Trophoblast cell (in vitro differentiated cells and primary cell): ENCODE data around the gene PHLDA3.

Source experiments
- DNase-seq, 2 donors: peaks; one replicate each; pipeline ENCODE4 v3.0.0-alpha.2; 2016
- H2AFZ ChIP-seq: 2 replicates; pipeline ENCODE4 v1.6.1; 2013; ENCODE audit warnings: low read length, moderate library complexity, mild to moderate bottlenecking; ENCODE audit not compliant: insufficient read depth, poor library complexity
- H2AK5ac ChIP-seq: 2 replicates; pipeline ENCODE4 v1.6.1; 2013; ENCODE audit warnings: mild to moderate bottlenecking, low read length
- H2BK120ac ChIP-seq: 2 replicates; pipeline ENCODE4 v1.6.1; 2013; ENCODE audit warnings: low read length, mild to moderate bottlenecking, moderate library complexity; ENCODE audit not compliant: insufficient read depth, poor library complexity
- H2BK12ac ChIP-seq: 2 replicates; pipeline ENCODE4 v1.6.1; 2013; ENCODE audit warnings: mild to moderate bottlenecking, low read length, moderate library complexity
- H2BK5ac ChIP-seq: 2 replicates; pipeline ENCODE4 v1.6.1; 2013; ENCODE audit warnings: low read length, low read depth, moderate library complexity, mild to moderate bottlenecking; ENCODE audit not compliant: poor library complexity
- H3K14ac ChIP-seq: 2 replicates; pipeline ENCODE4 v1.6.1; 2013; ENCODE audit warnings: mild to moderate bottlenecking, low read length
- H3K18ac ChIP-seq: 2 replicates; pipeline ENCODE4 v1.6.1; 2013; ENCODE audit warnings: mild to moderate bottlenecking, low read length
- H3K23ac ChIP-seq: 2 replicates; pipeline ENCODE4 v1.6.1; 2013; ENCODE audit warnings: low read length
- H3K27ac ChIP-seq: 2 replicates; pipeline ENCODE4 v1.5.1; 2013; ENCODE audit warnings: low read depth, mild to moderate bottlenecking, inconsistent platforms, low read length, moderate library complexity
- H3K27me3 ChIP-seq: 2 replicates; pipeline ENCODE4 v1.6.1; 2013; ENCODE audit warnings: inconsistent platforms, mild to moderate bottlenecking, low read length, moderate library complexity; ENCODE audit not compliant: insufficient read depth
- H3K36me3 ChIP-seq, 2 experiments: 1 replicate in 1 of 2; 2 replicates in 1 of 2; pipeline ENCODE4 v1.6.1; 2013; ENCODE audit warnings: low read length in 2 of 2, mild to moderate bottlenecking in 2 of 2, moderate library complexity in 1 of 2; ENCODE audit not compliant: insufficient read depth in 2 of 2, control insufficient read depth in 1 of 2
- H3K4ac ChIP-seq: 2 replicates; pipeline ENCODE4 v1.6.1; 2013; ENCODE audit warnings: low read depth, mild to moderate bottlenecking, low read length, moderate library complexity
- H3K4me1 ChIP-seq, 2 experiments: 1 replicate in 1 of 2; 2 replicates in 1 of 2; pipeline ENCODE4 v1.6.1; 2013; ENCODE audit warnings: low read length in 2 of 2, mild to moderate bottlenecking in 2 of 2, moderate library complexity in 1 of 2; ENCODE audit not compliant: insufficient read depth in 2 of 2, control insufficient read depth in 1 of 2
- H3K4me2 ChIP-seq: 2 replicates; pipeline ENCODE4 v1.6.1; 2013; ENCODE audit warnings: inconsistent platforms, mild to moderate bottlenecking, low read length, moderate library complexity
- H3K4me3 ChIP-seq: 2 replicates; pipeline ENCODE4 v1.5.1; 2013; ENCODE audit warnings: mild to moderate bottlenecking, low read depth, low read length, inconsistent platforms
- H3K79me1 ChIP-seq: one replicate; pipeline ENCODE4 v1.6.1; 2013; ENCODE audit warnings: low read length
- H3K79me2 ChIP-seq: 2 replicates; pipeline ENCODE4 v1.6.1; 2013; ENCODE audit warnings: low read length, mild to moderate bottlenecking; ENCODE audit not compliant: control insufficient read depth, insufficient read depth, poor library complexity
- H3K9ac ChIP-seq: 2 replicates; pipeline ENCODE4 v1.6.1; 2013; ENCODE audit warnings: mild to moderate bottlenecking, low read length
- H3K9me3 ChIP-seq: 2 replicates; pipeline ENCODE4 v1.6.1; 2013; ENCODE audit warnings: low read depth, mild to moderate bottlenecking, control low read depth, inconsistent platforms, low read length; ENCODE audit not compliant: insufficient read depth
- H4K12ac ChIP-seq: 2 replicates; pipeline ENCODE4 v1.6.1; 2013; ENCODE audit warnings: low read depth, mild to moderate bottlenecking, low read length, moderate library complexity
- H4K8ac ChIP-seq: 2 replicates; pipeline ENCODE4 v1.6.1; 2013; ENCODE audit warnings: low read depth, mild to moderate bottlenecking, low read length, moderate library complexity
- H4K91ac ChIP-seq: one replicate; pipeline ENCODE4 v1.6.1; 2013; ENCODE audit warnings: low read depth, mild to moderate bottlenecking, low read length, moderate library complexity
- WGBS: extraction: QIAGEN DNeasy Blood & Tissue Kit; methylation state at CpG from one replicate; pipeline ENCODE4 v1.1.7; 2013; ENCODE audit warnings: missing lambda C conversion rate; ENCODE audit not compliant: insufficient read length, insufficient coverage; ENCODE audit errors: extremely low coverage; 5-methylcytosine and 5-hydroxymethylcytosine counted together

PHLDA3 gene

DNA sequence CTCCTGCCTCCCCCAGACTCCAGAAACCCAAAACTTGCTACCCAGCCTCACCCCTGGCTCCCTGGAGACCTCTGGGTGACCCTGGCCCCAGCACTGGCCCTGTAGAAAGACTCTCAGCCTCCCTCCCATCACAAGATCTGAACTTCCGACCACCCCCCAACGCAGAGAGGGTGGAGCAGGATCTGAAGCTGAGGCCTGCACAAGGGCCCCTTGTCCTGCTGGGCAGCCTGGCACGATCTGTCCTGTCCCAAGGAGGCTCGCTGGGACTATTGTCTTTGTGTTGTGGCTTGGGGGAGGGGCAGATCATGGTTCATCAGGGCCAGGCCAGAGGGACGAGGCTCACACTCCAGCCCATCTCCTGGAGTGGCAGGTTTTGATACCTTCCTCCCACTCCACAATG, 20.0 kb downstream of the PHLDA3 start:
- Histone ChIP-seq H3K14ac (no peak overlapping the region), H3K27ac (no peak overlapping the region), H4K91ac (peak overlapping the region; percentile 17), H3K79me1 (peaks cover 9% of the 10 kb centered on the region), H3K9me3 (no peaks in the 10 kb centered on the region), H2AFZ (no peak overlapping the region), H4K12ac (no peak overlapping the region), H2BK5ac (no peak overlapping the region), H3K4ac (no peak overlapping the region), H3K4me2 (no peak overlapping the region), H3K4me3 (no peak overlapping the region), H3K36me3 (no peaks in the 10 kb centered on the region), H3K79me2 (no peaks in the 10 kb centered on the region), H2BK120ac (peak overlapping the region; percentile 12), H2AK5ac (no peak overlapping the region), H2BK12ac (peak overlapping the region; percentile 43), H3K4me1 (peaks cover 12 to 21% of the 10 kb centered on the region in 2 experiments), H3K9ac (no peak overlapping the region), H4K8ac (peak overlapping the region; percentile 3), H3K27me3 (no peaks in the 10 kb centered on the region), H3K18ac (no peak overlapping the region), H3K23ac (no peak overlapping the region)
- DNase-seq = no peak
- WGBS = no CpG with 5 or more reads among the region's 5 CpGs

GRCh38 chr1:201447903-201448871, 20.8 kb downstream of the PHLDA3 start:
- H3K4me1 ChIP-seq = peaks cover 12 to 21% of the 10 kb centered on the region in 2 experiments
- peak overlapping the region; percentile 5 for H4K8ac ChIP-seq
- H3K18ac ChIP-seq = no peak overlapping the region
- H3K14ac ChIP-seq = no peak overlapping the region
- H3K36me3 ChIP-seq = no peaks in the 10 kb centered on the region
- no peak overlapping the region for H2BK5ac ChIP-seq
- H3K9ac ChIP-seq = no peak overlapping the region
- no CpG with 5 or more reads among the region's 20 CpGs for WGBS
- peak overlapping the region; percentile 7 for H2AFZ ChIP-seq
- peak overlapping the region; percentile 3 for H4K91ac ChIP-seq
- H3K4ac ChIP-seq = no peak overlapping the region
- H4K12ac ChIP-seq = no peak overlapping the region
- no peak overlapping the region for H2AK5ac ChIP-seq
- no peaks in the 10 kb centered on the region for H3K27me3 ChIP-seq
- H3K23ac ChIP-seq = no peak overlapping the region
- peak overlapping the region; percentile 35 for H3K4me2 ChIP-seq
- peaks cover 8% of the 10 kb centered on the region for H3K79me1 ChIP-seq
- peak overlapping the region; percentile 5 for H2BK120ac ChIP-seq
- H3K9me3 ChIP-seq = no peaks in the 10 kb centered on the region
- no peak overlapping the region for H3K4me3 ChIP-seq
- H2BK12ac ChIP-seq = peak overlapping the region; percentile 19
- H3K27ac ChIP-seq = no peak overlapping the region
- DNase-seq = peak; percentile 62 to 72
- no peaks in the 10 kb centered on the region for H3K79me2 ChIP-seq

GRCh38 chr1:201445310-201445709, 23.7 kb downstream of the PHLDA3 start:
- no peak overlapping the region for H3K4me3 ChIP-seq
- H3K9me3 ChIP-seq = no peaks in the 10 kb centered on the region
- no peak overlapping the region for H3K27ac ChIP-seq
- H3K79me1 ChIP-seq = peaks cover 2% of the 10 kb centered on the region
- H3K4me2 ChIP-seq = no peak overlapping the region
- no peak overlapping the region for H3K14ac ChIP-seq
- WGBS = no CpG with 5 or more reads among the region's 6 CpGs
- H3K18ac ChIP-seq = no peak overlapping the region
- H3K79me2 ChIP-seq = no peaks in the 10 kb centered on the region
- no peak overlapping the region for H3K4ac ChIP-seq
- no peaks in the 10 kb centered on the region for H3K36me3 ChIP-seq
- DNase-seq = no peak
- no peak overlapping the region for H4K91ac ChIP-seq
- H4K8ac ChIP-seq = no peak overlapping the region
- H2AFZ ChIP-seq = no peak overlapping the region
- no peak overlapping the region for H2BK5ac ChIP-seq
- no peaks in the 10 kb centered on the region for H3K27me3 ChIP-seq
- no peak overlapping the region for H3K23ac ChIP-seq
- H2AK5ac ChIP-seq = no peak overlapping the region
- no peak overlapping the region for H3K9ac ChIP-seq
- no peak overlapping the region for H4K12ac ChIP-seq
- H3K4me1 ChIP-seq = peaks cover 5 to 14% of the 10 kb centered on the region in 2 experiments
- no peak overlapping the region for H2BK12ac ChIP-seq
- H2BK120ac ChIP-seq = no peak overlapping the region

GRCh38 chr1:201444792-201445191, 24.2 kb downstream of the PHLDA3 start:
- no peak overlapping the region for H3K14ac ChIP-seq
- no peaks in the 10 kb centered on the region for H3K79me2 ChIP-seq
- no peak overlapping the region for H3K4ac ChIP-seq
- no peak overlapping the region for H4K91ac ChIP-seq
- H3K18ac ChIP-seq = no peak overlapping the region
- H3K23ac ChIP-seq = no peak overlapping the region
- peaks cover 2% of the 10 kb centered on the region for H3K79me1 ChIP-seq
- H3K4me1 ChIP-seq = peaks cover 5 to 14% of the 10 kb centered on the region in 2 experiments
- no peak overlapping the region for H2BK120ac ChIP-seq
- peak in 1 of 2 donors; percentile 51 for DNase-seq
- no peak overlapping the region for H2AFZ ChIP-seq
- H3K9ac ChIP-seq = no peak overlapping the region
- no peaks in the 10 kb centered on the region for H3K27me3 ChIP-seq
- H3K36me3 ChIP-seq = no peaks in the 10 kb centered on the region
- H2BK5ac ChIP-seq = no peak overlapping the region
- no peak overlapping the region for H3K27ac ChIP-seq
- no peak overlapping the region for H3K4me3 ChIP-seq
- no CpG with 5 or more reads among the region's 4 CpGs for WGBS
- H4K12ac ChIP-seq = no peak overlapping the region
- no peak overlapping the region for H2AK5ac ChIP-seq
- H3K4me2 ChIP-seq = no peak overlapping the region
- no peak overlapping the region for H2BK12ac ChIP-seq
- H3K9me3 ChIP-seq = no peaks in the 10 kb centered on the region
- no peak overlapping the region for H4K8ac ChIP-seq
